Right lobe of liver (tissue), 6 donors: ENCODE measurements around the gene KRTAP22-2. TPM values are rescaled to one million over a fixed set of nuclear protein-coding genes. Genes with fewer than 3 reads are reported as not detected.

Experiments
- ATAC-seq, 4 donors: fragments of 200-7000 bp; cut with Tn5 transposase; one replicate each; pipeline ENCODE4 v1.9.1; 2020; ENCODE audit warnings: mild to moderate bottlenecking in 4 of 4, moderate library complexity in 4 of 4
- DNase-seq, 3 donors: peaks; one replicate each; pipeline ENCODE4 v3.0.0-alpha.2; 2020
- H3K27ac ChIP-seq, 3 donors: fragments of 200-600 bp; one replicate each; pipeline ENCODE4 v1.8.0; 2022
- H3K27me3 ChIP-seq, 2 donors: fragments of 200-600 bp; one replicate each; pipeline ENCODE4 v1.8.0; 2022
- H3K36me3 ChIP-seq, 4 donors: fragments of 200-600 bp; sonication (generic) in 1 of 4; one replicate each; pipeline versions ENCODE4 v1.5.1 to v1.8.0; 2017 to 2022; ENCODE audit warnings: control low read depth in 1 of 4
- H3K4me1 ChIP-seq, 4 donors: fragments of 200-600 bp; sonication (generic) in 1 of 4; one replicate each; pipeline versions ENCODE4 v1.5.1 to v1.8.0; 2017 to 2022; ENCODE audit warnings: control low read depth in 1 of 4
- H3K4me3 ChIP-seq, 3 donors: fragments of 200-600 bp; one replicate each; pipeline ENCODE4 v1.8.0; 2022
- H3K9me3 ChIP-seq, 4 donors: fragments of 200-600 bp; sonication (generic) in 1 of 4; one replicate each; pipeline versions ENCODE4 v1.5.1 to v1.8.0; 2017 to 2022; ENCODE audit warnings: control low read depth in 1 of 4
- POLR2A ChIP-seq: fragments of 450-650 bp; IDR thresholded peaks from one replicate; pipeline ENCODE4 v1.6.1; 2017; ENCODE audit warnings: antibody characterized with exemption, mild to moderate bottlenecking
- WGBS: methylation state at CpG from one replicate; pipeline ENCODE4 v1.1.6; 2018; ENCODE audit warnings: low coverage, low lambda C conversion rate; ENCODE audit not compliant: insufficient coverage; ENCODE audit errors: missing lambda C conversion rate; 5-methylcytosine and 5-hydroxymethylcytosine counted together
- intact Hi-C, 2 donors: fragments of 100-400 bp; cut with DNase I; formaldehyde crosslinking; loops; one replicate each; pipeline versions ENCODE4 v1.11.2 to v1.14.1; 2022
- total RNA-seq, 6 experiments: library from RNA; depleted of rRNA in 2 of 6; stranded (reverse); fragments of >200 nt in 2 of 6; fragmentation: NEBNext Ultra II Directional in 3 of 6; extraction: Animal tissue kit (Norgen Biotek cat#: 25700) in 3 of 6; gene quantifications; one replicate each; pipeline versions ENCODE4 v1.1.0 to v1.2.4, GENCODE V29; 2016 to 2023
- TF ChIP-seq, protein P1 (sequence below), 4 donors: fragments of 200-600 bp in 3 of 4; fragments of 450-650 bp in 1 of 4; IDR thresholded peaks; one replicate each; pipeline versions ENCODE4 v1.5.1 to v1.8.0; 2016 to 2022; ENCODE audit warnings: antibody characterized with exemption in 4 of 4, mild to moderate bottlenecking in 2 of 4
- donor health status: DM: no; HTN: yes; CAD: no.
- donor health status: DM: no; HTN: no; CAD: no.
- donor health status: DM: no; HTN: no; CAD: no.
- donor health status: DM: no; HTN: yes; CAD: no.
- donor health status: DM: no; HTN: yes; CAD: no.

The KRTAP22-2 gene
- total RNA-seq, 6 experiments from 2014 or later = not detected

GRCh38 chr21:30579346-30579745, 10.9 kb downstream of the KRTAP22-2 start:
- ATAC-seq = no peak
- H3K36me3 ChIP-seq = no peaks in the 10 kb centered on the region
- no peak overlapping the region for H3K4me3 ChIP-seq
- no peak for DNase-seq
- no peaks in the 10 kb centered on the region for H3K9me3 ChIP-seq
- intact Hi-C loops = no loop called here
- H3K4me1 ChIP-seq = no peaks in the 10 kb centered on the region
- TF ChIP-seq, protein P1, sequence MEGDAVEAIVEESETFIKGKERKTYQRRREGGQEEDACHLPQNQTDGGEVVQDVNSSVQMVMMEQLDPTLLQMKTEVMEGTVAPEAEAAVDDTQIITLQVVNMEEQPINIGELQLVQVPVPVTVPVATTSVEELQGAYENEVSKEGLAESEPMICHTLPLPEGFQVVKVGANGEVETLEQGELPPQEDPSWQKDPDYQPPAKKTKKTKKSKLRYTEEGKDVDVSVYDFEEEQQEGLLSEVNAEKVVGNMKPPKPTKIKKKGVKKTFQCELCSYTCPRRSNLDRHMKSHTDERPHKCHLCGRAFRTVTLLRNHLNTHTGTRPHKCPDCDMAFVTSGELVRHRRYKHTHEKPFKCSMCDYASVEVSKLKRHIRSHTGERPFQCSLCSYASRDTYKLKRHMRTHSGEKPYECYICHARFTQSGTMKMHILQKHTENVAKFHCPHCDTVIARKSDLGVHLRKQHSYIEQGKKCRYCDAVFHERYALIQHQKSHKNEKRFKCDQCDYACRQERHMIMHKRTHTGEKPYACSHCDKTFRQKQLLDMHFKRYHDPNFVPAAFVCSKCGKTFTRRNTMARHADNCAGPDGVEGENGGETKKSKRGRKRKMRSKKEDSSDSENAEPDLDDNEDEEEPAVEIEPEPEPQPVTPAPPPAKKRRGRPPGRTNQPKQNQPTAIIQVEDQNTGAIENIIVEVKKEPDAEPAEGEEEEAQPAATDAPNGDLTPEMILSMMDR (IDR thresholded peaks at IDR 0.05) = no peak
- TF ChIP-seq POLR2A = no peak
- no peaks in the 10 kb centered on the region for H3K27me3 ChIP-seq
- WGBS = 33% methylated on average over 1 of the region's 1 CpG
- no peak overlapping the region for H3K27ac ChIP-seq

- Histone ChIP-seq H3K4me3 (no peak overlapping the region), H3K27me3 (no peaks in the 10 kb centered on the region), H3K4me1 (no peaks in the 10 kb centered on the region), H3K36me3 (no peaks in the 10 kb centered on the region), H3K9me3 (no peaks in the 10 kb centered on the region), H3K27ac (no peak overlapping the region)
- DNase-seq (no peak), ATAC-seq (no peak)
- intact Hi-C loops = no loop called here
- no peak for TF ChIP-seq POLR2A
- TF ChIP-seq, protein P1 (IDR thresholded peaks at IDR 0.05) = no peak
Observed at GRCh38 chr21:30577766-30578165, 12.4 kb downstream of the KRTAP22-2 start.

DNA sequence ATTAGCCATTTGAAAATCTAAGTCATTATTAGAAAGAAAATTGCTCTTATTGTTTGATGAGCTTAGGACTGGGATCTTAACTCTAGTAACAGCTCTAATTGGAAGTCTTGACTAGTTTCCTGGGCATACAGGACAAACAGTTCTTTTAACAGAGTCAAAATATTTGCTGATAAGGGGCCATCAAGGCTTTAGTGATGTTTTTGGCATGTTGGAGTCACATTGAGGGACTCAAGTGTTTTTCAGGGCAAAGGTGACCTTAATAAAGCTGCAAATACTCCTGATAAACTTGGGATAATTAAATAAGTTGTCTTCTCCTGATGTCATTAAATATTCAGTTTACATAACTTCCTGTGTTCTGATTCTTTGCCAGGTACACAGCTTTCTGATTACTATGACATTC, 22.6 kb downstream of the KRTAP22-2 start:
- Histone ChIP-seq H3K4me3 (no peak overlapping the region), H3K36me3 (no peaks in the 10 kb centered on the region), H3K27ac (no peak overlapping the region), H3K27me3 (no peaks in the 10 kb centered on the region), H3K9me3 (no peaks in the 10 kb centered on the region), H3K4me1 (no peaks in the 10 kb centered on the region)
- DNase-seq (no peak), ATAC-seq (no peak)
- intact Hi-C loops = no loop called here
- no peak for TF ChIP-seq POLR2A
- TF ChIP-seq, protein P1 (IDR thresholded peaks at IDR 0.05) = no peak

DNA sequence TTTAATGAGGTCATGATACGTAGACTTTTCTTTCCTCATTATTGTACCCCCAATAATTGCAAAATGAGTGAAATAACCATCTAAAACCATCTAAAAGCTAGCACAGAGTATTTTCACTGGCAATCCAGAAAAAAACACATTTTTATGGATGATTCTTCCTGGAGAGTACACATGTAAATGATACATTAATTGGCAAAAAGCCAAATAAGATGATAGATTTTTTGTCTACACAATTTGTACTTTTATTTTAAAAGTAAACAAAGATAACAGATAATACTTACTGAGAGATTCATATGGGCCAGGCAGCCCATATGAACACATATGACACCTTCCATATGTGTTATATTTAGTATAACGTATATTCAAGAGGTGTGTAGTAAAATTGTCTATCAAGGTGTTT, 26.6 kb downstream of the KRTAP22-2 start:
- 70% methylated on average over 2 of the region's 2 CpGs for WGBS
- Histone ChIP-seq H3K9me3 (no peaks in the 10 kb centered on the region), H3K4me3 (no peak overlapping the region), H3K27ac (no peak overlapping the region), H3K4me1 (no peaks in the 10 kb centered on the region), H3K36me3 (no peaks in the 10 kb centered on the region), H3K27me3 (no peaks in the 10 kb centered on the region)
- no peak for TF ChIP-seq POLR2A
- TF ChIP-seq, protein P1 (IDR thresholded peaks at IDR 0.05) = no peak
- intact Hi-C loops = no loop called here
- DNase-seq = no peak
- ATAC-seq = no peak

DNA sequence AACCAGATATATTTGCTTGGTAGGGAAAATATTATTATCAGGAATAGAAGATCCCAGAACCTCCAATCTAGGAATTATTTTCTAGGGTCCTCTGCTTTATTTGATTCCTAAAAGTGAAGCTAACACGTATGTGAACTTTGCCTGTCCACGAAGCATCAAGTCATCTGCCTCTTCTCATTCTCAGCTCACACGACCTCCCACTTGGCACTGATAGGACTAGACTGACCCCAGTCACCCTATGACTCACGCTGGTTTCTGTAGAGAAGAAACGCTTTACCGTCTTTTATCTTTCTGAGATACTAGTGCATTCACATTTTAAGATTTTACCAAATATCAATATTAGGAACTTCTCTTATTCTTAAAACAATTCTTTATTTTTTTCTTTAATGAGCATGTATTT, 27.1 kb downstream of the KRTAP22-2 start:
- no peak for DNase-seq
- 47% methylated on average over 6 of the region's 6 CpGs for WGBS
- H3K4me3 ChIP-seq = no peak overlapping the region
- intact Hi-C loops = no loop called here
- H3K27ac ChIP-seq = no peak overlapping the region
- H3K4me1 ChIP-seq = no peaks in the 10 kb centered on the region
- no peak for ATAC-seq
- TF ChIP-seq, protein P1 (IDR thresholded peaks at IDR 0.05) = no peak
- TF ChIP-seq POLR2A = no peak
- no peaks in the 10 kb centered on the region for H3K27me3 ChIP-seq
- no peaks in the 10 kb centered on the region for H3K9me3 ChIP-seq
- no peaks in the 10 kb centered on the region for H3K36me3 ChIP-seq
